Measurements from ENCODE around the gene PDZD4.

Gene PDZD4

GRCh38 chrX:153773218-153773611 lies 57.1 kb downstream of the PDZD4 start:
- H3K27ac ChIP-seq = no peak overlapping the region
- TF ChIP-seq CTCF (conservative IDR thresholded peaks at IDR 0.05) = no peak

- TF ChIP-seq CTCF (conservative IDR thresholded peaks at IDR 0.05) = no peak
- H3K27ac ChIP-seq = no peak overlapping the region
Observed at GRCh38 chrX:153772316-153773217, 57.8 kb downstream of the PDZD4 start.

GRCh38 chrX:153771415-153772315 lies 58.7 kb downstream of the PDZD4 start:
- TF ChIP-seq CTCF (conservative IDR thresholded peaks at IDR 0.05) = no peak

GRCh38 chrX:153770601-153771414 lies 59.5 kb downstream of the PDZD4 start:
- no peak overlapping the region for H3K27ac ChIP-seq
- no peak for TF ChIP-seq CTCF (conservative IDR thresholded peaks at IDR 0.05)

More at GRCh38 chrX:153771415-153772315, 58.7 kb downstream of the PDZD4 start:
- H3K27ac ChIP-seq = no peak overlapping the region

- no peak overlapping the region for H3K27ac ChIP-seq
- TF ChIP-seq CTCF (conservative IDR thresholded peaks at IDR 0.05) = no peak
Observed at GRCh38 chrX:153769865-153770600, 60.3 kb downstream of the PDZD4 start.

- no peak for TF ChIP-seq CTCF (conservative IDR thresholded peaks at IDR 0.05)
- no peak overlapping the region for H3K27ac ChIP-seq
Observed at GRCh38 chrX:153769158-153769864, 61.0 kb downstream of the PDZD4 start.

Data from VCaP (cell line).